Activated T-helper 9 cell treated with anti-CD3 and anti-CD28 coated beads, Interleukin-2, amount 50 U/mL, for 16 hours (primary cell): Measurements from ENCODE around the gene GGA1.
"Not testable (repeated sequence)": the region's sequence is repeated elsewhere in the genome, so short reads cannot be mapped to it uniquely, and the experiment has no call there.

Source experiments
- DNase-seq: peaks from one replicate; pipeline ENCODE4 v3.0.0-alpha.2; 2020; ENCODE audit warnings: low read depth

The GGA1 gene

DNA sequence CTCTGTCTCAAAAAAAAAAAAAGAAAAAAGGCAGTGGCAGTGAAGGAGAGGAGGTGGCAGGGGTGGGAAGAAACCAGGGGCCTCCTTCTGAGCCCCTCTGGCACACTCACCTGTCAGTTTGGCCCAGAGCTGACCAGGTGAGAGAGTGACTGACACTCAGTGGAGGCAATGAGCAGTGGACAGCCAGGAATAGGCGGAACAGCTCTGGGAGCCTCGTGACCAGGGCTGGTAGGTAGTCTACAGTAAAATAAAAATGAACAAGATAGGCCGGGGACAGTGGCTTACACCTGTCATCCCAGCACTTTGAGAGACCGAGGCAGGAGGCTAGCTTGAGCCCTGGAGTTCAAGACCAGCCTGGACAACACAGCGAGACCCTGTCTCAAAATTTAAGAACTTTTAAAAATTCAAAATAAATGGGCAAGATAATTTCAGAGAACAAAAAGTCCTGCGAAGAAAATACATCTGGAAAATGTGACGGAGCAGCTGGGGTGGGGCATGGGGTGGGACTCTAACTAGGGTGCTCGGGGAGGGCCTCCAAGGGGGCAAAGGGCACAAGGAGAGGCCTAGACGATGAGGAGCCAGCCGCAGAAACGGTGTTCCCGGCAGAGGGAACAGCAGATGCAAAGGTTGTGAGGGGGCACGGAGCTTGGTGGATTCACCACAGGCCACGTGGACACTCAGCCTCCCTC, 46.1 kb downstream of the GGA1 start:
- no peak for DNase-seq

DNA sequence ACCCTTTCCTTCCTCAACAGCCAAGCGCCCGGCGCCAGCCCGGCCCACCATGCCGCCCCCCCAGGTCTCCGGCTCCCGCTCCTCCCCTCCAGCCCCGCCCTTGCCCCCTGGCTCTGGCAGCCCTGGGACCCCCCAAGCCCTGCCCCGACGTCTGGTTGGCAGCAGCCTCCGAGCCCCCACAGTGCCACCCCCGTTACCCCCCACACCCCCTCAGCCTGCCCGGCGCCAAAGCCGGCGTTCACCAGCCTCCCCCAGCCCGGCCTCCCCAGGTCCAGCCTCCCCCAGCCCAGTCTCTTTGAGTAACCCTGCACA, 46.6 kb downstream of the GGA1 start:
- no peak for DNase-seq

DNA sequence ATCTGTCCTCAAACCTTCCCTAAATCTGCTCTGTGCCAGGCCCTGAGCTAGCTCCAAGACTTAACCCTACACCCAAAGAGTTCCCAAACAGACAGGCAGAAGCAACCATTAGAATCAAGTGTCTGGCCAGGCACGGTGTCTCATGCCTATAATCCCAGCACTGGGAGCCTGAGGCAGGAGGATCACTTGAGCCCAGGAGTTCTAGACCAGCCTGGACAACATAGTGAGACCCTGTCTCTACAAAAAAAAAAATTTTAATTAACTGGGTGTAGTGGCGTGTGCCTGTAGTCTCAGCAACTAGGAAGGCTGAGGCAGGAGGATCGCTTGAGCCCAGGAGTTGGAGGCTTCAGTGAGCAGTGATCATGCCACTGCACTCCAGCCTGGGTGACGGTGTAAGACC, 47.9 kb downstream of the GGA1 start:
- not testable (repeated sequence) for DNase-seq

DNA sequence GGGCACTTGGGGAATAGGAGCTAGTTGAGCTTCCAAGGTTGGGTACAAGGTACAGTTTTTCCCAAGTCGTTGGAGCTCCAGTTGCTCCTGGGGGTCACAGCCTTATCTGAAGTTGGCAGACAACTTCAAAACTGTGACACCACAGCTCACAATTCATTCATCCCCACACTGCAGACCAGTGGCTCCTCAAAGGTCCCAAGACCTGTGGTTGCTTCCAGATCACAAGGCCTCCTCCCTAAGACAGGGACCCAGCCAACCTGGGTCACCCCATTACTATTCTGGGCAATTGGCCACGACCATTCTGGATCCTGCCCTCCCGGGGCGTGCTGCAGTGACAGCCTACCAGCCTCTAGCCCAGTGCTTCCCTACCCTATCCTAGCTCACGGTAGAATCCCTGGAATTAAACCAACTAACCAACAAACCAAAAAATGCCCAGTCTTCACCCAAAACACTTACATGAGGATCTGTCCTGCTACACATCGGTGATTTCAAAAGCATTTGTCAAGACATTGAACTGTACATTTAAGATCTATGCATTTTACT, 49.0 kb downstream of the GGA1 start:
- DNase-seq: no peak

DNA sequence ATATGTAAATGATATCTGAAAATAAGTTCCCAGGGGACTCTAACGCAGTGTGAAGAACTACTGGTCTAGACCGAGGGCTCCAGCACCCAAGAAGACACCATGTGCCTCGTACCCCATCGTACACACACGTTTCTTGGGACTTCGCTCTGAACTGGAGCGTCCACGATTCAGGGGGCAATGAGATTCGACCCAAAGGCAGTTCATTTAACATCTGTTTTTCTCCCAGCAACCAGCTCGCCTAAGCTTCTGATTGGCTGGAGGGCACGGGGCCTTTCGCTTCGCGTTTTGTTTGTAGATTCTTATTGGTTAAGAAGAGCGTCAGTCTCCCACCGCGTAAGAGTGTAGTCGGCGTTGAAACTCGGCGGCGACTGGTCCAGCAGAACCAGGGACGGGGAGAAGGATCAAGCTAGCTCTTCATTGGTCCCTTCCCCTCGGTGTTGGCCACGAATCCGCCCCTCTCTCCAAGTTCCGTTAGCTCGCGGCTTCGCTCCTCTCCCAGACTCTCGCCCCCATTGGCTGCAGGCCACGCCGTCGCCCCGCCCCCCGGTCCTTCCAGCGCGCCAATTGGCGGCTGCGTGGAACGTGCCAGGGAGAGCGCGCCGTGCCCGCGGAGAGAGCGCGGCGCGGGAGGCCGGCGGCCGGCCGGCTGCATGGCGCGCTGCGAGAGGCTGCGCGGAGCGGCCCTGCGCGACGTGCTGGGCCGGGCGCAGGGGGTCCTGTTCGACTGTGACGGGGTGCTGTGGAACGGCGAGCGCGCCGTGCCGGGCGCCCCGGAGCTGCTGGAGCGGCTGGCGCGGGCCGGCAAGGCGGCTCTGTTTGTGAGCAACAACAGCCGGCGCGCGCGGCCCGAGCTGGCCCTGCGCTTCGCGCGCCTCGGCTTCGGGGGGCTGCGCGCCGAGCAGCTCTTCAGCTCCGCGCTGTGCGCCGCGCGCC, 49.8 kb downstream of the GGA1 start, which contains the start of gene PDXP:
TSS of gene PDXP (plus strand) at position 591 of the 933 bp plus-strand sequence. CDS start at position 651, 60 bp downstream.
- DNase-seq: peak; percentile 97

DNA sequence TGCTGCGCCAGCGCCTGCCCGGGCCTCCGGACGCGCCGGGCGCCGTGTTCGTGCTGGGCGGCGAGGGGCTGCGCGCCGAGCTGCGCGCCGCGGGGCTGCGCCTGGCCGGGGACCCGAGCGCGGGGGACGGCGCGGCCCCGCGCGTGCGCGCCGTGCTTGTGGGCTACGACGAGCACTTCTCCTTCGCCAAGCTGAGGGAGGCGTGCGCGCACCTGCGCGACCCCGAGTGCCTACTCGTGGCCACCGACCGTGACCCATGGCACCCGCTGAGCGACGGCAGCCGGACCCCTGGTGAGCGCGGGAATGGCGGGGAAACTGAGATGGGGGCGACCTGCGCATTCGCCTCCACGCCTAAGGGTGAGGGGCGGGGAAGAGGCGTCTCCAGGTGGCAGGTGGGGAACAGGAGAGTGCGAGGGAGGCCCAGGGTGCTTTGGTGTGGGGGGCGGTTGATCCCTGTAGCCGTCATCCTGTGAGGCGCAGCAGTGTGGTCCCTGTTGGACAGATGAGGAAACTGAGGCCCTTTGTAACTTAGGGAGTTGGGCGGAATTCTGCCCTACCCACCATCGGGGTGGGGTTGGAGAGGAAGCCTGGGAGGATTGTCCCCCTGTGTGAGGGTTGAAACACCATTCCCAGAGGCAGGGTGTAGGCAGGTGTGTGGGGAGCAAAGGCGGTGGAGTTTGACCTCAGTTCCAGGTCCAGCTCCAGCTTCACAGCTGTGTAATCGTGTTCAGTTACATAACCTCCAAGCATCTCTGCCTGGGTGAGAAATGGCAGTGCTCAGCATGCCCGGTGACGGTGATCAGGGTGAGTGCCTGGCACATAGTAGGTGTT, 50.6 kb downstream of the GGA1 start:
- no peak for DNase-seq

DNA sequence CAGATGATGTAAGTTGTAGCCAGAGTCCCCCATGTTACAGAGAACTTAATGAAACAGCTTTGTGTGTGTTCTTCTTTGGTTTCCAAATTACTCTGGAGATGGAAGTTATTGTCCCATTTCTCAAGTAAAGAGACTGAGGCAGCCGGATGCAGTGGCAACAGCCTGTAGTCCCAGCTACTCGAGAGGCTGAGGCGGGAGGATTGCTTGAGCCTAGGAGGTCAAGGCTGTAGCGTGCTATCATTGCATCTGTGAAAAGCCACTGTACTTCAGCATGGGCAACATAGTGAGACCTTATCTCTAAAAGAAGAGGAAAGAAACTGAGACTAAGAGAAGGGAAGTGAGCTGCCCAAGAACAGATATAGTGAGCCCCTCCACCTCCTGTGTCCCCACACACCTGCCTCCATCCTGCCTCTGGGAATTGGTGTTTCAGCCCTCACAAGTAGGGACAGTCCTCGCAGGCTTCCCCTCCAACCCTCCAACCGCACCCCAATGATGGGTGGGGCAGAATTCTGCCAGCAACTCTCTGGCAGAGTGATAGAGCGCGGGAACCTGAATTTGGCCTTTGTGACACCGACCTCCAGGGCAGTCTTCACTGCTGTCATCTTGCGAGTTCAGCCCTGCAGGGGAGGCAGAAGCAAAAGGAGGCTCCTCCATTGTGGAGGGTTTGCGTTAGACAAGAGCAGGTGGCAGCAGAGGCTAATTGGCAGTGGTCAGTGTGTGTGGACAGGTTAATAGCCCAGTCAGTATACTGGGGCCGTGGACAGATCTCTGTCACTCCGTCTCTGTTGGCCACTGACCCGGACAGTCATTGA, 51.5 kb downstream of the GGA1 start:
- no peak for DNase-seq

DNA sequence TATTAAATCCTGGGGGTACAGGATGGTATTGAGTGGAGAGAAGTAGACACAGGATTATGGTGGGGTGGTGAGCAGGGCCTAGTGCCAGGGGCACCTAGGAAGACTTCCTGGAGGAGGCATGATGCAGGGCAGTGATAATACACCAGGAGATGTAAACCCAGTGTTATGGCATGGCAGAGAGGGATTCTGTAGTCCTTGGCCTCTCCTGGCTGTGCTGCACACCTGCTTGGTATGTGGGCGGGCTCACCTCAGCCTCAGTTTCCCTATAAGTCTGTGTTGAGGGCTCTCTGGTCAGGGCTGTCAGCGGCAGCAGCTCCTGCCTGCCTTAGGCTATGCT, 52.0 kb downstream of the GGA1 start:
- no peak for DNase-seq

DNA sequence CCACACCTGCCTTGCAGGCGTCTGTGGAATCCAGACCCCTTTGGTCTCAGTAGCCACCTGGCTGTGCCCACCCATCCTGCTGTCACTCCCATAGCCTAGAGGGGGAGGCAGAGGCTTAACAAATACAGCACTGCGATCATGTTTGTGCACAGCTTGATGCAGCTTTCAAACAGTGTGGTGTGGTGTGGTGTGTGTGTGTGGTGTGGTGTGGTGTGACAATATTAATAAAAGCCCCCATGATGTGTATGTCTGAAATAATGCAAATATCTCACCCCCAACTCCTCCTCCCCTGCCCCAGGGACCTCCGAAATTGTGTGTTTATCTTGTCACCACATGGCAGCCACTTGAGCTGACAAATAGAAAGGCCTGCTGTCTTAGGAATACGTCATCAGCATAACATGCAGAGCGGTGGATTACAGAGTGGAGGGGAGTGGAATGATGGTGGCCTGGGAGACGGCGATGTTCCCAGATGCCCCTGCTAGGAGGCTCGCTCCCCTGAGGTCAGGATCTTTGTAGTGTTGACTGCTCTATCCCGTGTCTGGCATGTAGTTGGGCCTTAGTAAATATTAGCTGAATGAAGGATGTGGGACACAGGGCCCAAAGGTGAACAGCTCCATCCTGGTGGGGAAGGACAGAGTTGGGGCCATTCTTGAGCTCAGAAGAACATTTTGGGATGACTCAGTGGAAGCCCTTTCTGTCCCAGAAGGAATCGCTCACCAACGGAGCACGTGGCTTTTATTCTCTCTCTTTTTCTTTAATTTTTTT, 52.7 kb downstream of the GGA1 start:
- no peak for DNase-seq

DNA sequence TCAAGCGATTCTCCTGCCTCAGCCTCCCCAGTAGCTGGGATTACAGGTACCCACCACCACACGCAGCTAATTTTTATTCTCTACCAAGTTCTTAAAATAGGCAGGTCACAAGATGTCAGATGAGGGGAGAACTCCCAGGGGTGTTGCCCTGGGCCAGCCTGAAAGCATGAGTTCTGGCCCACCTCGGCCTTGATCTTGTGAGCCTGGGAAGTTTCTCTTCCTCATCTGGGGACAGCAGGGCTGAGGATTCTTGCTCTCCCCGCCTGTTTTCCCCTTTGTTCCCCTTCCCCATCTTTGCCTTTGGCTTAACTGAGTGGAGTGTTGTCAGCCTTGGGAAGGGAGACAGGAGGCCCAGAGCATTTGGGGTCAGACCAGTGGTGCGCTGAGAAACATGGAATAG, 53.4 kb downstream of the GGA1 start:
- no peak for DNase-seq

DNA sequence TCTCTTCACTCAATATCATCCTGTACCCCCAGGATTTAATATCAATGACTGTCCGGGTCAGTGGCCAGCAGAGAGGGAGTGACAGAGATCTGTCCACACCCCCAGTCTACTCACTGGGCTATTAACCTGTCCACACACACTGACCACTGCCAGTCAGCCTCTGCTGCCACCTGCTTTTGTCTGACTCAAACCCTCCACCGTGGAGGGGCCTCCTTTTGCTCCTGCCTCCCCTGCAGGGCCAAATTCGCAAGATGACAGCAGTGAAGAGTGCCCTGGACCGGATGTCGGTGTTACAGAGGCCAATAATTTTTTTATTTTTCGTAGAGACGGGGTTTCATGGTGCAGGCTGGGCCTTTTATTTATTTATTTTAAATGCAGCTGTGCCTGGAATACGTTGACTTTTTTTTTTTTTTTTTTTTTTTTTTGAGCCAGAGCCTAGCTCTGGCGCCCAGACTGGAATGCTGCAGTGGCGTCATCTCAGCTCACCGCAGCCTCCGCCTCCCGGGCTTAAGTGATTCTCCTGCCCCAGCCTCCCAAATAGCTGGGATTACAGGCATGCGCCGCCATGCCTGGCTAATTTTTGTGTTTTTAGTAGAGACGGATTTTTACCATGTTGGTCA, 55.0 kb downstream of the GGA1 start:
- DNase-seq: no peak

DNA sequence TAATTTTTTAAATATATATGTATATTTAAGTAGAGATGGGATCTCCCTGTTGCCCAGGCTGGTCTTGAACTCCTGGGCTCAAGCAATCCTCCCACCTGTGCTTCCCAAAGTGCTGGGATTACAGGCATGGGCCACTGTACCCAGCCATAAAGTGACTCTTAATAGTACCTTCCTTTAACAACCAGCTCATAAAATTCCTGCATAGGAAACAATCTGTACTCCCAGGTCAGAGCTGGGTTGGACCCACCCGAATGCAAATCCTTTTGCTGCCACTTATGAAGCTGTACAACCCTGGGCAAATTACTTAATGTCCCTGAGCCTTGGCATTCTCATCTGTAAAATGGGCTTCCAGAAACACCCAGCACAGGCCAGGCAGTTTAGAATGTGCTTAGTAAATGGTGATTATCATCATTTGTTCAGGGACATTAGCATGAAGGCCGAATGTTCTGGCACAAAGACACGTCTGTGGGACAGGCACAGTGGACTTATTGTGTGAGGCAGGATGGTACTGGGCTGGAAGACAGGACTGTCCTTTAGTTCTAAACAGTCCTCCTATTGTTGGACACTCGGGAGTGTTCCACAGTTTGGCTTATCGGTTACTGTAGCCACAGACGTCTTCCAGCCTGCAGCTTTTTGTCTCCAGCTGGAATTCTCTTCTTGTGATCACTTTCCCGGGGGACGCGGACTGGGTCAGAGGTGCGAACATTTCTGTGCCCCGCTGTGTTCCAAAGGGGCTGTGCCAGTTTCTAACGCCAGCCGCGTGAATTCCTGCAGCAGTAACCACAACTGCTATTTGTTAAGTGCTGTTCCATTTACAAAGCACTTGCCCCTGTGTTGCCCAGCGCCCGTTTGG, 55.8 kb downstream of the GGA1 start:
- no peak for DNase-seq

DNA sequence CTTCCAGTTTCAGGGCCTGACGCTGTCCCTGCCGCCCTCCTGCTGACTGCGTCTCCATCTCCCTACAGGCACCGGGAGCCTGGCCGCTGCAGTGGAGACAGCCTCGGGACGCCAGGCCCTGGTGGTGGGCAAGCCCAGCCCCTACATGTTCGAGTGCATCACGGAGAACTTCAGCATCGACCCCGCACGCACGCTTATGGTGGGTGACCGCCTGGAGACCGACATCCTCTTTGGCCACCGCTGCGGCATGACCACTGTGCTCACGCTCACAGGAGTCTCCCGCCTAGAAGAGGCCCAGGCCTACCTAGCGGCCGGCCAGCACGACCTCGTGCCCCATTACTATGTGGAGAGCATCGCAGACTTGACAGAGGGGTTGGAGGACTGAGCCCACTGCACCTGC, 56.9 kb downstream of the GGA1 start:
- DNase-seq: no peak

DNA sequence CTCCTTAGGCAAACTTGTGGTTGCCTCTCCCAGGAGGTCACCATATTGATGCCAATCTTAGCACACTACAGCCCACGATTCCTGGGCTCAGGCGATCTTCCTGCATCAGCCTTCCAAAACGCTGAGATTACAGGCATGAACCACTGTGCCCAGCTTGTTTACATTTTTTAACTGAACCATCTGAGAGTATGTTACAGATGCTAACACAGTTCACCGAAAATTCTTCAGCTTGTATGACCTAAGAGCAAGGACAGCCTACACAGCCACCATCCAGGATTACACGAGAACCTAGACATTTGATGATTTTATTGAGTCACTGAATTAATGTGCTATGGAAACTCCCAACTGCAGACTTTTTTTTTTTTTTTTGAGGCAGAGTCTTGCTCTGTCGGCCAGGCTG, 61.0 kb downstream of the GGA1 start:
- DNase-seq: no peak

DNA sequence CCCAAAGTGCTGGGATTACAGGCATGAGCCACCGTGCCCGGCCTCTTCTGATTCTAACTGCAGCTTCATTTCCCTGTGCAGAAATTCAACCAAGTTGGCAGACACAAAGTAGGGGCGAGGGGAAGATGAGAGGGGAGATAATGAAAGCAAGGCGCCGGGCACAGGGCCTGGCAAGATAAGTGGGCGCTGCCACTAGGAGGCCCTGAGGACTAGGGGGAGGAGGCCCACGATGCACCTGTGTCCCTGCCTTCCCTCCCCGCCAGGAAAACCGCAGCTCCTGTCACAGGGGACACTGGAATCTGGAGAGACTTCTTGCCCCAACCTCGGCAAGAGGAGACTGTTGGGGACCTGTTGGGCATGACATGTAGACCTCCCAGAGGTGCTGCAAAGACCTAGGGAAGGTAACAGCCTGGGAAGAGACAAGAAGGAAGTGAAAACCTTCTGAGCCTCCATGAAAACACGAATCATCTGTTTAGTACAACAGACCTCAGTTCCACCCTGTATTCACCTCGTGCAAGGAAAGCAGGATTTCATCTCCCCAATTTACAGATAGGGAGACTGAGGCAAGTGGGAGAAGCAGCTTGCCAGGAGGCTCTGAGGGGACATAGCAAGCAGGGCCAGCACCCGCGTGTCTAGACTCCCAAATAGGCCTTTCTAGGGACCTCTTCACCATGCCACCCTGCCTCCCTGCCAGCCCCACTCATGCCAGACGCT, 63.7 kb downstream of the GGA1 start:
- no peak for DNase-seq

DNA sequence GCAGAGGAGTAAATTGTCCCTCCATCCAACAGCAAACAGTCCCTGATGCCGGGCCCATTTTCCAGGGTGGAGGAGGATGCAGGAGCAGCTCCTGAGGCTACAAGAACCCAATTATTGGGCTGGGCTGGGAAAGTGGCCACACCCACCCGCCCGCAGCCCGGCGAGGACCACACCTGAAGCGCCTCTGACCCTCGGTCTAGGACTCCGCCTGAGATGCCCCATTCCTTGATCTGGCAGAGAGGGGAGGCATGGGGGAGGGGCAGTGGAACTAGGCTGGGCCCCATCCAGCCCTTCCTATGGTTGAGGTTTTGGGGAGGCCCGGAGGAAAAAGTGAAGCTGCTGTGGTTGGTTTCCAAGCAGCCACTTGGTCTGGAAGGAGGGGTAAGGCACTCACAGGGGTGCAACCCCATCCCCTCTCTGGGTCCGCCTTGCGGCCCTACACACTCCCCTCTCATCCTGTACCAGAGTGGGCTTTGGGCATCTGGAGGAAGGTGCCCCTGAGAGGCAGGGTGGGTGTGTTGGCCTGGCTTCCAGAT, 64.4 kb downstream of the GGA1 start:
- DNase-seq: no peak

DNA sequence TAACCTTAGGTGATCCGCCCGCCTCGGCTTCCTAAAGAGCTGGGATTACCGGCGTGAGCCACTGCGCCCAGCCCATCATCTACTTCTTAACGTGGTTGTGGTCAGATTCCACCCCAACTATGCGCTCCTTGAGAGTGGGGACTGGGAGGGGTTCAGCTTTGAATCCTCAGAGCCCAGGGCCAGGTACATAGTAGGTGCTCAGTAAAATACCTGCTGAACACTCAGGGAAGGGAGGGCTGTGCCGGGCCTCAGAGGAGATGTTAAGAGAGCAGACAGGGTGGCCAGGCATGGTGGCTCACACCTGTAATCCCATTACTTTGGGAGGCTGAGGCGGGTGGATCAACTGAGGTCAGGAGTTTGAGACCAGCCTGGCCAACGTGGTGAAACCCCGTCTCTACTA, 65.6 kb downstream of the GGA1 start:
- DNase-seq: no peak
